Transverse colon (tissue), 4 donors: ENCODE measurements around the gene ZDHHC11. TPM values are rescaled to one million over a fixed set of nuclear protein-coding genes. Genes with fewer than 3 reads are reported as not detected.

Experiments used
- DNase-seq: peaks from one replicate; pipeline ENCODE4 v3.0.0-alpha.2; 2019
- H3K27ac ChIP-seq, 4 donors: fragments of 200-600 bp; sonication (generic); 2 replicates each; pipeline ENCODE4 v1.5.1; 2016 to 2018; ENCODE audit warnings: inconsistent platforms in 4 of 4
- H3K27me3 ChIP-seq: fragments of 200-600 bp; sonication (generic); 2 replicates; pipeline ENCODE4 v1.5.1; 2017; ENCODE audit warnings: inconsistent platforms
- H3K36me3 ChIP-seq, 4 donors: fragments of 200-600 bp; sonication (generic); 2 replicates each; pipeline ENCODE4 v1.5.1; 2017 to 2019; ENCODE audit warnings: inconsistent platforms in 4 of 4
- H3K4me1 ChIP-seq, 4 donors: fragments of 200-600 bp; sonication (generic); 2 replicates each; pipeline ENCODE4 v1.5.1; 2017 to 2020; ENCODE audit warnings: inconsistent platforms in 4 of 4
- H3K4me3 ChIP-seq, 4 donors: fragments of 200-600 bp; sonication (generic); 1 replicate in 1 of 4; 2 replicates in 3 of 4; pipeline versions ENCODE4 v1.5.1 to v1.6.1; 2017 to 2019; ENCODE audit warnings: inconsistent platforms in 4 of 4
- H3K9me3 ChIP-seq, 2 donors: fragments of 200-600 bp; sonication (generic); 2 replicates each; pipeline ENCODE4 v1.5.1; 2017 to 2019; ENCODE audit warnings: inconsistent platforms in 2 of 2
- CTCF ChIP-seq, 5 experiments: fragments of 200-600 bp in 3 of 5; fragments of 450-650 bp in 2 of 5; sonication (generic) in 3 of 5; IDR thresholded peaks; 1 replicate in 2 of 5; 2 replicates in 3 of 5; pipeline ENCODE4 v1.5.1; 2016 to 2017; ENCODE audit warnings: antibody characterized with exemption in 5 of 5, inconsistent platforms in 3 of 5, mild to moderate bottlenecking in 2 of 5, moderate library complexity in 1 of 5
- EP300 ChIP-seq: sonication (generic); formaldehyde crosslinking; IDR thresholded peaks from one replicate; pipeline ENCODE4 v1.6.1; 2017; ENCODE audit warnings: antibody characterized with exemption, low read depth
- POLR2A ChIP-seq: fragments of 450-650 bp; IDR thresholded peaks from one replicate; pipeline ENCODE4 v1.6.1; 2016; ENCODE audit warnings: antibody characterized with exemption, mild to moderate bottlenecking, moderate library complexity
- POLR2AphosphoS5 ChIP-seq, 3 donors: sonication (generic); formaldehyde crosslinking; IDR thresholded peaks; one replicate each; pipeline ENCODE4 v1.6.1; 2016; ENCODE audit warnings: antibody characterized with exemption in 3 of 3
- WGBS, 2 donors: methylation state at CpG; one replicate each; pipeline ENCODE4 v1.1.5; 2018; ENCODE audit warnings: low coverage in 1 of 2; 5-methylcytosine and 5-hydroxymethylcytosine counted together
- in situ Hi-C, 4 donors: fragments of 200-750 bp; cut with MboI; loops; one replicate each; pipeline versions ENCODE4 v1.15.0 to v1.15.1; 2017; ENCODE audit warnings: low sequenced_read_pairs in 3 of 4, low pct_ligation_motif_present in 1 of 4, low pct_unique_long_range_greater_than_20kb in 1 of 4
- intact Hi-C: fragments of 100-400 bp; cut with DNase I; formaldehyde crosslinking; loops from one replicate; pipeline ENCODE4 v1.15.1; 2023; ENCODE audit warnings: low total_unique reads
- total RNA-seq, 4 donors: library from RNA; depleted of rRNA; stranded (reverse); fragments of >200 nt; gene quantifications; one replicate each; pipeline ENCODE4 v1.1.0, GENCODE V29; 2016

ZDHHC11 gene
- total RNA-seq, 4 donors from 2014 or later: 1.2 to 15.0 (median 10.6) TPM

- Histone ChIP-seq H3K36me3 (peaks cover 0 to 68% (median 31%) of the 10 kb centered on the region in 4 donors), H3K27ac (no peak overlapping the region), H3K4me1 (no peaks in the 10 kb centered on the region), H3K27me3 (no peaks in the 10 kb centered on the region), H3K9me3 (no peaks in the 10 kb centered on the region), H3K4me3 (no peak overlapping the region)
- intact Hi-C loops: no loop called here
- 92 to 98% methylated on average over 7 to 29 of the region's 29 CpGs for WGBS, 2 donors
- DNase-seq: no peak
- in situ Hi-C loops: no loop called here
- no peak for TF ChIP-seq POLR2AphosphoS5 (IDR thresholded peaks at IDR 0.05)
- TF ChIP-seq EP300: no peak
- no peak for TF ChIP-seq POLR2A
- TF ChIP-seq CTCF (IDR thresholded peaks at IDR 0.05): no peak
Observed at GRCh38 chr5:871596-872298, 21.0 kb upstream of the ZDHHC11 start.

- H3K27me3 ChIP-seq: no peaks in the 10 kb centered on the region
- H3K27ac ChIP-seq: no peak overlapping the region
- no peak overlapping the region for H3K4me3 ChIP-seq
- H3K4me1 ChIP-seq: no peaks in the 10 kb centered on the region
- H3K36me3 ChIP-seq: peaks cover 0 to 63% (median 30%) of the 10 kb centered on the region in 4 donors
- intact Hi-C loops: no loop called here
- 98% methylated on average over 5 of the region's 5 CpGs; no CpG with 5 or more reads in 1 of the 2 donors for WGBS, 2 donors
- no peak for DNase-seq
- TF ChIP-seq EP300: no peak
- TF ChIP-seq CTCF (IDR thresholded peaks at IDR 0.05): no peak
- no peak for TF ChIP-seq POLR2A
- TF ChIP-seq POLR2AphosphoS5 (IDR thresholded peaks at IDR 0.05): no peak
- in situ Hi-C loops: no loop called here
- H3K9me3 ChIP-seq: no peaks in the 10 kb centered on the region
Observed at GRCh38 chr5:870956-871355, 20.2 kb upstream of the ZDHHC11 start.

GRCh38 chr5:868428-869135 is 17.8 kb upstream of the ZDHHC11 start:
- in situ Hi-C loops (no loop called here), intact Hi-C loops (no loop called here)
- H3K4me1 ChIP-seq: no peaks in the 10 kb centered on the region
- WGBS, 2 donors: 96% methylated on average over 16 of the region's 16 CpGs; no CpG with 5 or more reads in 1 of the 2 donors
- peaks cover 0 to 49% (median 21%) of the 10 kb centered on the region in 4 donors for H3K36me3 ChIP-seq
- DNase-seq: no peak
- H3K27ac ChIP-seq: no peak overlapping the region
- no peaks in the 10 kb centered on the region for H3K27me3 ChIP-seq
- H3K4me3 ChIP-seq: no peak overlapping the region
- TF ChIP-seq POLR2A (no peak), CTCF (IDR thresholded peaks at IDR 0.05) (no peak), EP300 (no peak), POLR2AphosphoS5 (IDR thresholded peaks at IDR 0.05) (no peak)
- H3K9me3 ChIP-seq: no peaks in the 10 kb centered on the region

GRCh38 chr5:867300-867870 is 16.6 kb upstream of the ZDHHC11 start:
- DNase-seq: no peak
- Histone ChIP-seq H3K4me1 (no peaks in the 10 kb centered on the region), H3K27me3 (no peaks in the 10 kb centered on the region), H3K9me3 (no peaks in the 10 kb centered on the region), H3K4me3 (no peak overlapping the region), H3K27ac (no peak overlapping the region), H3K36me3 (peaks cover 0 to 49% (median 19%) of the 10 kb centered on the region in 4 donors)
- in situ Hi-C loops: no loop called here
- intact Hi-C loops: no loop called here
- 82% methylated on average over 3 to 6 of the region's 6 CpGs for WGBS, 2 donors
- no peak for TF ChIP-seq POLR2AphosphoS5 (IDR thresholded peaks at IDR 0.05)
- TF ChIP-seq CTCF (IDR thresholded peaks at IDR 0.05): no peak
